ENCODE results near the gene DUS2.
"Not testable (repeated sequence)": the region's sequence is repeated elsewhere in the genome, so short reads cannot be mapped to it uniquely, and the experiment has no call there.

The DUS2 gene

GRCh38 chr16:67998779-67999688 lies 24.1 kb upstream of the DUS2 start, which contains the start of gene DPEP2:
TSS of gene DPEP2 (minus strand) at chr16:67999484. CDS start at chr16:67993212, 6,272 bp downstream.
- not testable (repeated sequence) for DNase-seq (ENCODE audit: low spot score)

- no peak for DNase-seq (ENCODE audit: low spot score)
Measured at GRCh38 chr16:67999985-68000384, 23.1 kb upstream of the DUS2 start.

DNA sequence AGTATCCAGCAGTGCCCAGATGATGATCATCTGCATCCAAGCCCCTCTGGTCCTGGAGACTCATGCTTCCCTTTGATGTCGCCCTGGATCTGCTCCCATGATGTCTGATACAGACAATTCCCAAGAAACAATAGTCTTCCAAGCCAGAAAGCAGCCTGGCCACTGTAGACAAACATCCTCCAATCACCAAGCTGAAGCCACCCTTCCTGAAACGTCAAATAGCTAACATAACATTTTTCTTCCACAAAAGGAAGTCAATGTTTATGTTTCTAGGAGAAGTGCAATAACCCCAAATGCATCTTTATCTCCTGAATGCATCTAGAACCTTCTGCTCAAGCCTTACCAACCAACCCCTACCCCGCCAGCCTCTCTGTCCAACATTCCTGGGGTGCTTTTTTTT lies 22.6 kb upstream of the DUS2 start:
- no peak for DNase-seq (ENCODE audit: low spot score)

- no peak for DNase-seq (ENCODE audit: low spot score)
Measured at GRCh38 chr16:68003031-68003430, 20.1 kb upstream of the DUS2 start.

- DNase-seq (ENCODE audit: low spot score): no peak
Measured at GRCh38 chr16:68005211-68005610, 17.9 kb upstream of the DUS2 start.

DNA sequence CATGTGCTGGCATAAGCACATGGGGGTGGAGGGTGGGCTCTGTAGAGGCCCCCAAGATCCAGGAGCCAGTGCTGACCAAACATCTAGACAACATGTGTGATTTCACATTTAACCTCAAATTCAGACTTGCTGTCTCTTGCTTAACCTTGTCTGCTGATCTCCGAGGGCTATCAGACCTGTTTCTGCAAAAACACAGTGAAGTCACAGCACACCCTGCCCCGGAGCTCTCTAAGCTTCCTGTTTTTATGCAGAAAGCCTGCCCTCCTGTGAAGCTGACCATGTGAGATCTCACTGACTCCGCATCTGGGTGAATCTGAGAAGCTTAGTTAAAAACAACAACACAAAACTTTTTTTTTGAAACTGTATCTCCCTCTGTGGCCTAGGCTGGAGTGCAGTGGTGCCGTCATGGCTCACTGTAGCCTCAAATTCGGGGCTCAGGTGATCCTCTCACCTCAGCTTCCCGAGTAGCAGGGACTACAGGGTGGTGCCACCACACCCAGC lies 17.2 kb upstream of the DUS2 start:
- DNase-seq (ENCODE audit: low spot score): no peak

DNA sequence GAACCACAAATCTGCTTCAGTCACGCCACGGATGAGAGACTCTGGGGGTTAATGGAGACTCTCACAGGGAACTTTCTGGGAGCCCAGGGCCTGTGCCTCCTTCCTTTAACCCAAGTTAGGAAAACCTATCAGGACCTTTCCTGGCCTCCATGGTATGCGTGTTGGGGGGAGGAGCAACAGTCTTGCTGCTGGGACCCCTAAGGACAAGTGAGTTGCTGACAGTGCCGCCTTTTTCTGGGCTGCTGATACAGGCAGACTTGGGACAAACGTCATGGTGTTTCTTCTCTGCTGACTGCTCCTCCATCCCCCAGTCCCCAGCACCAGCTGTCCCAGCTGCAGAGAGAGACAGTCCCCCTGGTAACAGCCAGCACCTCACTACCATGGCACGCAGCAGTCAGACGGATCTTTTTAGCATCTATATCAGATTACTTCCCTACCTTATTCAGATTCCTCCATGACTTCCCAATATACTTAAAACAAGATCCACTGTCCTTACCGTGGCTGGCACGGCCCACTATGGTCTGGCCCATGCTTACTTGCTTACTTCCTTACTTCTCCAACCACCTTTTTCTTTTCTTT lies 13.8 kb upstream of the DUS2 start:
- DNase-seq (ENCODE audit: low spot score): no peak

- not testable (repeated sequence) for DNase-seq (ENCODE audit: low spot score)
Measured at GRCh38 chr16:68009872-68010271, 13.2 kb upstream of the DUS2 start.

DNA sequence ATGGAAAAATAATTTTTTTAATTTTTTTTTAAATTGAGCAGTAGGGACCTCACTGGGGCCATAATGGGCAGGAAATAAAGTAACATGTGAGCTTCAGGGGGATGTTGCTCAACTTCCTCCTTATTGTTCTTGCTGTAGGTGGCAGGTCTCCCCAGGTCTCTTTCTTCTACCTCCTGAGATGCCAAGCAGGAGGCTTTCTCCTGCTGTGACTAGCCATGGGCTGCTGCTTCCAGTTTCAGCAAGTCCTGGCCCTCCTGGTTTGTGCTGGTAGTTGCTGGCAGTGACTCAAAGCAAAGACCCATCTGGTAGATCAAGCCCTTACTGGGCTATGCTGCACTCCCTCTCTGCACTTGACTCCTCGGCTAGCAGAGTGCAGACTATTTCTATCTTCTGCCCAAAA lies 9.6 kb upstream of the DUS2 start:
- no peak for DNase-seq (ENCODE audit: low spot score)

GRCh38 chr16:68015681-68016080 lies 7.4 kb upstream of the DUS2 start, which contains the start of gene DPEP2NB:
TSS of gene DPEP2NB (minus strand) at chr16:68015911. CDS start at chr16:68015770, 141 bp downstream.
- no peak for DNase-seq (ENCODE audit: low spot score)

GRCh38 chr16:68019167-68019680 lies 3.9 kb upstream of the DUS2 start:
- DNase-seq (ENCODE audit: low spot score): no peak

- no peak for DNase-seq (ENCODE audit: low spot score)
Measured at GRCh38 chr16:68021490-68021889, 1.6 kb upstream of the DUS2 start.

- no peak for DNase-seq (ENCODE audit: low spot score)
Measured at GRCh38 chr16:68022278-68022727, 781 bp upstream of the DUS2 start.

DNA sequence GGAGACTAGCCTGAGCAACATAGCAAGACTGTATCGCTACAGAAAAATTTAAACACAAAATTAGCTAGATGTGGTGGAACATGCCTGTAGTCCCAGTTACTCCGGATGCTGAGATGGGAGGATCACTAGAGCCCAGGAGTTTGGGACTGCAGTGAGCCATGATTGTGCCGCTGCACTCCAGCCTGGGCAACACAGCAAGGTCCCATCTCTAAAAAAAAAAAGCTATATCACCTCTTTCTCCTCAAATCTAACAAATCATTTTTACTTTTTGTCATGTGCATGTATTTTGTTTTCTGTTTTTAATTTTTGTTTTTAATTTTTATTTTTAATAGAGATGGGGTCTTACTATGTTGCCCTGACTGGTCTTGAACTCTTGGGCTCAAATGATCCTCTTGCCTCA lies 5.9 kb downstream of the DUS2 start:
- no peak for DNase-seq (ENCODE audit: low spot score)

GRCh38 chr16:68030108-68030507 lies 7.0 kb downstream of the DUS2 start:
- not testable (repeated sequence) for DNase-seq (ENCODE audit: low spot score)

DNA sequence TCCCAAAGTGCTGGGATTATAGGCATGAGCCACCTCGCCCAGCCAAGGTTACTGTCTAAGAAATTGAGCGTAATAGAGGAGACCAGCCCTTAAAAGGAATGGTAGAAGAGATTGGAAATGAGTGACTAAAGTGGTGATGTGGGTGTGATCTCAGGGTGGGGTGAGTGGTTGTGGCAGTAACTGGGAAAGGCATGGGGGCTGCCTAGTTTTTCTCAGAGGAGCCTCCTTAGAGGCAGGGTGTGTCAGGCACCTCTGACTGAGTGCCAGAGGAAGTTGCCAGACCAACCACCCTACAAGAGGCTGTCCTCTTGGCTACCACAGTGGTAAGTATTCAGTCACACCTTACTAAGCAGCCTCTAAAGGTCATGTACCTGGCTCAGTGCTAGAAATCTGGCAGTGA lies 8.9 kb downstream of the DUS2 start:
- DNase-seq (ENCODE audit: low spot score): no peak

- DNase-seq (ENCODE audit: low spot score): no peak
Measured at GRCh38 chr16:68033101-68033500, 10.0 kb downstream of the DUS2 start.

- DNase-seq (ENCODE audit: low spot score): peak; percentile 59
Measured at GRCh38 chr16:68035227-68035626, 12.1 kb downstream of the DUS2 start.

DNA sequence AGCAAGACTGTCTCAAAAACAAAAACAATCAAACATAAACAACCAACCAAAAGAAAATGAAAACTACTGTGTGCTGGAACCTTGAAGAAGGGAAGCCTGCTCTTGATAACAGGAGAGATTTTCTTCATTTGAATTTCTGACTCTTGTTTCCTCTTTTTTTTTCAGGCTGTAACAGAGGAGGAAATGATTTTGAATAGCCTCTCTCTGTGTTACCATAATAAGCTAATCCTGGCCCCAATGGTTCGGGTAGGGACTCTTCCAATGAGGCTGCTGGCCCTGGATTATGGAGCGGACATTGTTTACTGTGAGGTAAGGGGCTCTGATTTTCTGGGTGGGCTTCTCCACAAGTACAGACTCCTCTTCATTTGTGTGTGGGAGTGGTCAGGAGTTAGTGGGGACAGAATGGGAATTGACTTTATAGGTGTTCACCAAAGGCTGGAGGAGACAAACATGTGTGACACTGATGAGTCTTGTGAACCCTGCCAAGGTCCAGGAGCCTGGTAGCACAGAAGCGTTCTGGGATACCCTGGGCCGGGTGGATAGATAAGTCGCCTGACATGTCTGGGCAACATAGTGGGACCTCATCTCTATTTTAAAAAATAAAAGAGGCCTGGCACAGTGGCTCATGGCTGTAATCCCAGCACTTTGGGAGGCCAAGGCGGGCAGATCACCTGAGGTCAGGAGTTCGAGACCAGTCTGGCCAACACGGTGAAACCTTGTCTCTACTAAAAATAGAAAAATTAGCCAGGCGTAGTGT lies 14.9 kb downstream of the DUS2 start:
- DNase-seq (ENCODE audit: low spot score): no peak

DNA sequence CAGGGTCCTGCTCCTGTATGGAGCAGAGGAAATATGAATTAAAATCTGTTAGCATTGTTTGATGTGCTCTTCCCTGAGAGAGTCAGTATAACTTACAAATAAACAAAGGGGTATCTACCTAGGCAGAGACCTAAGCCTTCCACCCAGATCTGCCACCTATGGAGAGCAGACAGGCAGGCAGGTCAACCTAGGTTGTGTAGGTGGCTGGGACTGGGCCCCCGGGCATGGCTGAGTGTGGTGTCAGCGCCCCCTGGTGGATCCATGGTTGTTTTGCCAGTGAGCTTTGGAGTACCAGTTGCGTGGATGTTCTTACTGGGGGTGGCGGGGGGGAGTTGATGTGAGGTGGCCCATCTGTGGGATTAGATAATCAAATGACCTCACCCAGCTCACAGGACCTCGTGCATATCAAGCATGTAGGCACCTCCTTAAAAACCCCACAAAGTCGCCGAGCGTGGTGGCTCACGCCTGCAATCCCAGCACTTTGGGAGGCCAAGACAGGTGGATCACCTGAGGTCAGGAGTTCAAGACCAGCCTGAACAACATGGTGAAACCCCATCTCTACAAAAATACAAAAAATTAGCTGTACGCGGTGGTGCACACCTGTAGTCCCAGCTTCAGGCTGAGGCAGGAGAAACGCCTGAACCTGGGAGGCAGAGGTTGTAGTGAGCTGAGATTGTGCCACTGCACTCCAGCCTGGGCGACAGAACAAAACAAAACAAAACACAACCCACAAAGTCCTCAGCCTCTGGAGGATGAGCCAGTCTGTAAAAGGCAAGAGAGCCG lies 17.6 kb downstream of the DUS2 start:
- peak; percentile 66 for DNase-seq (ENCODE audit: low spot score)

GRCh38 chr16:68041783-68042182 lies 18.7 kb downstream of the DUS2 start:
- DNase-seq (ENCODE audit: low spot score): no peak
